HG02938 (cell line): ENCODE results near the gene RTN4RL1.

ENCODE experiments used
- ATAC-seq: cut with Tn5 transposase; IDR thresholded peaks from one replicate; pipeline ENCODE4 v1.9.1; 2021; ENCODE audit warnings: mild to moderate bottlenecking, moderate library complexity; ENCODE audit not compliant: unreplicated experiment

Gene RTN4RL1

GRCh38 chr17:2025220-2025621, at the start of gene RTN4RL1:
Gene RTN4RL1, minus strand, starts transcription at chr17:2025334. Its CDS starts 469 bp downstream, at chr17:2024865.
- no peak for ATAC-seq

- no peak for ATAC-seq
Measured at GRCh38 chr17:2074919-2075318, 49.8 kb upstream of the RTN4RL1 start.

- no peak for ATAC-seq
Measured at GRCh38 chr17:2071455-2072281, 46.5 kb upstream of the RTN4RL1 start.

- ATAC-seq: no peak
Measured at GRCh38 chr17:2071024-2071385, 45.9 kb upstream of the RTN4RL1 start.

- ATAC-seq: peak; percentile 83
Measured at GRCh38 chr17:2070241-2071023, 45.3 kb upstream of the RTN4RL1 start.

- no peak for ATAC-seq
Measured at GRCh38 chr17:2068519-2069051, 43.5 kb upstream of the RTN4RL1 start.

- no peak for ATAC-seq
Measured at GRCh38 chr17:2068031-2068518, 42.9 kb upstream of the RTN4RL1 start.

GRCh38 chr17:2067608-2068024, 42.5 kb upstream of the RTN4RL1 start:
- ATAC-seq: no peak

GRCh38 chr17:2067048-2067561, 42.0 kb upstream of the RTN4RL1 start:
- ATAC-seq: no peak

GRCh38 chr17:2065949-2066400, 40.8 kb upstream of the RTN4RL1 start:
- ATAC-seq: no peak

GRCh38 chr17:2064980-2065785, 40.0 kb upstream of the RTN4RL1 start:
- ATAC-seq: no peak

- ATAC-seq: no peak
Measured at GRCh38 chr17:2064520-2064971, 39.4 kb upstream of the RTN4RL1 start.

GRCh38 chr17:2064147-2064489, 39.0 kb upstream of the RTN4RL1 start:
- ATAC-seq: no peak

GRCh38 chr17:2063261-2064146, 38.4 kb upstream of the RTN4RL1 start:
- no peak for ATAC-seq

GRCh38 chr17:2062571-2063183, 37.5 kb upstream of the RTN4RL1 start:
- ATAC-seq: no peak

GRCh38 chr17:2061441-2061958, 36.4 kb upstream of the RTN4RL1 start:
- no peak for ATAC-seq

GRCh38 chr17:2060681-2061440, 35.7 kb upstream of the RTN4RL1 start:
- no peak for ATAC-seq

GRCh38 chr17:2060385-2060658, 35.2 kb upstream of the RTN4RL1 start:
- ATAC-seq: no peak
